Neural progenitor cell (in vitro differentiated cells): ENCODE measurements around the gene DLG2. TPM values are rescaled to one million over a fixed set of nuclear protein-coding genes. Genes with fewer than 3 reads are reported as not detected.

ENCODE experiments used
- DNase-seq: peaks from one replicate; pipeline ENCODE4 v3.0.0-alpha.2; 2016; ENCODE audit warnings: low spot score
- H2AFZ ChIP-seq: fragments of 200-600 bp; sonication (generic); replicated peaks from 2 replicates; pipeline ENCODE4 v1.6.1; 2016; ENCODE audit warnings: antibody characterized with exemption
- H3F3A ChIP-seq: fragments of 200-600 bp; sonication (generic); 2 replicates; pipeline ENCODE4 v1.6.1; 2016; ENCODE audit warnings: antibody characterized with exemption, low read depth
- H3K27ac ChIP-seq: fragments of 200-600 bp; sonication (generic); 2 replicates; pipeline ENCODE4 v1.5.1; 2016; ENCODE audit warnings: mild to moderate bottlenecking
- H3K27me3 ChIP-seq: fragments of 200-600 bp; sonication (generic); 2 replicates; pipeline ENCODE4 v1.6.1; 2016; ENCODE audit warnings: mild to moderate bottlenecking, moderate library complexity
- H3K36me3 ChIP-seq: fragments of 200-600 bp; sonication (generic); 2 replicates; pipeline ENCODE4 v1.5.1; 2016
- H3K4me1 ChIP-seq: fragments of 200-600 bp; sonication (generic); 2 replicates; pipeline ENCODE4 v1.6.1; 2016; ENCODE audit warnings: mixed run types
- H3K4me2 ChIP-seq: fragments of 200-600 bp; sonication (generic); 2 replicates; pipeline ENCODE4 v1.6.1; 2016
- H3K4me3 ChIP-seq: fragments of 200-600 bp; sonication (generic); 2 replicates; pipeline ENCODE4 v1.5.1; 2016
- H3K79me2 ChIP-seq: fragments of 200-600 bp; sonication (generic); 2 replicates; pipeline ENCODE4 v1.6.1; 2016; ENCODE audit warnings: low read depth
- H3K9ac ChIP-seq: fragments of 200-600 bp; sonication (generic); 2 replicates; pipeline ENCODE4 v1.6.1; 2016
- H3K9me3 ChIP-seq: fragments of 200-600 bp; sonication (generic); 2 replicates; pipeline ENCODE4 v1.5.1; 2016; ENCODE audit warnings: low read depth
- H4K20me1 ChIP-seq: fragments of 200-600 bp; sonication (generic); 2 replicates; pipeline ENCODE4 v1.6.1; 2016; ENCODE audit warnings: low read depth
- H3K27ac Mint-ChIP-seq: 3 replicates; pipeline ENCODE4 v1.8.0; 2021; ENCODE audit warnings: mixed read lengths
- H3K27me3 Mint-ChIP-seq: 2 replicates; pipeline ENCODE4 v1.8.0; 2022; ENCODE audit warnings: low read depth, mild to moderate bottlenecking, inconsistent platforms, moderate library complexity, mixed read lengths; ENCODE audit not compliant: insufficient read depth
- H3K36me3 Mint-ChIP-seq: 3 replicates; pipeline ENCODE4 v1.8.0; 2021; ENCODE audit warnings: mixed read lengths
- H3K4me1 Mint-ChIP-seq: 3 replicates; pipeline ENCODE4 v1.8.0; 2021; ENCODE audit warnings: mixed read lengths
- H3K4me3 Mint-ChIP-seq: 3 replicates; pipeline ENCODE4 v1.8.0; 2021; ENCODE audit warnings: mild to moderate bottlenecking, moderate library complexity, mixed read lengths
- H3K9me3 Mint-ChIP-seq: 3 replicates; pipeline ENCODE4 v1.8.0; 2020; ENCODE audit warnings: mixed read lengths
- CTCF ChIP-seq: fragments of 200-600 bp; sonication (generic); IDR thresholded peaks from 2 replicates; pipeline ENCODE4 v1.5.1; 2017; ENCODE audit warnings: antibody characterized with exemption, mild to moderate bottlenecking
- EZH2 ChIP-seq: fragments of 200-600 bp; sonication (generic); IDR thresholded peaks from 2 replicates; pipeline ENCODE4 v1.6.1; 2017; ENCODE audit warnings: antibody characterized with exemption, mild to moderate bottlenecking, moderate library complexity
- EZH2phosphoT487 ChIP-seq: fragments of 200-600 bp; sonication (generic); IDR thresholded peaks from 2 replicates; pipeline ENCODE4 v1.6.1; 2017; ENCODE audit warnings: antibody characterized with exemption
- total RNA-seq: library from RNA; depleted of rRNA; stranded (reverse); fragments of >200 nt; gene quantifications from 2 replicates; pipeline ENCODE4 v1.2.3, GENCODE V29; 2015; ENCODE audit warnings: low replicate concordance

The DLG2 gene
- total RNA-seq, 1 donor from 2014 or later: 7.5 TPM

- H3K9ac ChIP-seq: no peak overlapping the region
- no peak overlapping the region for H2AFZ ChIP-seq
- H3K4me2 ChIP-seq: no peak overlapping the region
- no peaks in the 10 kb centered on the region for H3K27me3 ChIP-seq
- no peaks in the 10 kb centered on the region for H3K9me3 ChIP-seq
- Mint-ChIP-seq H3K4me3 (no peak overlapping the region), H3K36me3 (no peaks in the 10 kb centered on the region), H3K27me3 (no peaks in the 10 kb centered on the region), H3K9me3 (no peaks in the 10 kb centered on the region), H3K4me1 (peaks cover 7% of the 10 kb centered on the region), H3K27ac (no peak overlapping the region)
- H3K79me2 ChIP-seq: no peaks in the 10 kb centered on the region
- H3F3A ChIP-seq: no peaks in the 10 kb centered on the region
- no peak overlapping the region for H3K27ac ChIP-seq
- no peaks in the 10 kb centered on the region for H3K36me3 ChIP-seq
- H3K4me1 ChIP-seq: no peaks in the 10 kb centered on the region
- TF ChIP-seq CTCF (no peak), EZH2 (no peak), EZH2phosphoT487 (no peak)
- DNase-seq: no peak
- no peak overlapping the region for H3K4me3 ChIP-seq
- no peaks in the 10 kb centered on the region for H4K20me1 ChIP-seq
These were observed 1847.3 kb downstream of the DLG2 start for GRCh38 chr11:83779876-83780275.

- TF ChIP-seq EZH2 (no peak), EZH2phosphoT487 (no peak), CTCF (no peak)
- Histone ChIP-seq H3K9me3 (no peaks in the 10 kb centered on the region), H3K36me3 (no peaks in the 10 kb centered on the region), H3K4me2 (no peak overlapping the region), H3K4me1 (no peaks in the 10 kb centered on the region), H2AFZ (no peak overlapping the region), H3K79me2 (no peaks in the 10 kb centered on the region), H3K4me3 (no peak overlapping the region), H3K9ac (no peak overlapping the region), H4K20me1 (no peaks in the 10 kb centered on the region), H3F3A (no peaks in the 10 kb centered on the region), H3K27ac (no peak overlapping the region), H3K27me3 (no peaks in the 10 kb centered on the region)
- H3K9me3 Mint-ChIP-seq: no peaks in the 10 kb centered on the region
- no peaks in the 10 kb centered on the region for H3K27me3 Mint-ChIP-seq
- no peak overlapping the region for H3K4me3 Mint-ChIP-seq
- peaks cover 9% of the 10 kb centered on the region for H3K4me1 Mint-ChIP-seq
- H3K27ac Mint-ChIP-seq: no peak overlapping the region
- H3K36me3 Mint-ChIP-seq: no peaks in the 10 kb centered on the region
- no peak for DNase-seq
These were observed 1848.5 kb downstream of the DLG2 start for GRCh38 chr11:83778596-83778995.

- TF ChIP-seq EZH2phosphoT487 (no peak), EZH2 (no peak), CTCF (no peak)
- H3K27ac Mint-ChIP-seq: no peak overlapping the region
- no peaks in the 10 kb centered on the region for H3K27me3 ChIP-seq
- H3K9ac ChIP-seq: no peak overlapping the region
- H3K27ac ChIP-seq: no peak overlapping the region
- peaks cover 8% of the 10 kb centered on the region for H3K4me1 ChIP-seq
- H3K36me3 Mint-ChIP-seq: no peaks in the 10 kb centered on the region
- H3K36me3 ChIP-seq: no peaks in the 10 kb centered on the region
- H3K4me3 ChIP-seq: no peak overlapping the region
- peaks cover 7% of the 10 kb centered on the region for H3F3A ChIP-seq
- H3K4me2 ChIP-seq: no peak overlapping the region
- no peak overlapping the region for H3K4me3 Mint-ChIP-seq
- H3K27me3 Mint-ChIP-seq: no peaks in the 10 kb centered on the region
- H3K9me3 Mint-ChIP-seq: no peaks in the 10 kb centered on the region
- no peaks in the 10 kb centered on the region for H3K79me2 ChIP-seq
- DNase-seq: no peak
- no peaks in the 10 kb centered on the region for H3K9me3 ChIP-seq
- H3K4me1 Mint-ChIP-seq: peaks cover 9% of the 10 kb centered on the region
- no peaks in the 10 kb centered on the region for H4K20me1 ChIP-seq
- H2AFZ ChIP-seq: no peak overlapping the region
These were observed 1852.9 kb downstream of the DLG2 start for GRCh38 chr11:83773950-83774880.
